ENCODE measurements around the gene PAPLN. TPM values are rescaled to one million over a fixed set of nuclear protein-coding genes. Genes with fewer than 3 reads are reported as not detected.

The PAPLN gene
- total and polyA plus RNA-seq, 2 of the 8 experiments (the other 6 are each of a cell fraction or from before 2014, with no cell fraction given) = 14.8 to 25.6 TPM

DNA sequence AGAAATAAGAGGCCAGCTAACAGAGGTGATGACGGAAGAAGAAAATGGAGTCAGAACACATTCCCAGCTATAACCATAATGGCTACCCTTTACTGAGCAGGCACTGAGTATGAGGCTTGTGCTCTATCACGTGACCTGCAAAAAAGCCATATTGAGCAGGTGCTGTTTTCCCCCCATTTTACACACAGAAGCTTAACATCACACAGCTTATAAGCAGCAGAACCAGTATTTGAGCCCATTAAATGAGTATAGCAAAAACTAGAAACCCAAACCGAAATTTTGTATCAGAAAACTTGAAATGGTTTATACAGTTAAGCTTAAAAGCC, 28.4 kb downstream of the PAPLN start:
- CTCF ChIA-PET (ENCODE audit: partially characterized antibody) = interaction anchor here (0.6 to 5.1 kb wide), 11 partner anchors 12 to 556 kb away, joined by 3 to 46 read pairs (median 4); no protein-coding TSS in a partner anchor

More for the DNA sequence above, 28.4 kb downstream of the PAPLN start:
- Histone ChIP-seq H3K14ac (ENCODE audit: insufficient read length) (no peak overlapping the region), H2BK12ac (ENCODE audit: low read depth, low read length) (no peak overlapping the region), H3K27ac (ENCODE audit: low read depth, low read length) (no peak overlapping the region), H4K20me1 (replicated peaks in 1 of 2; ENCODE audit: control insufficient read depth in 1 of 2, insufficient read depth in 2 of 2, low read length in 2 of 2) (peaks cover 0 to 2% of the 10 kb centered on the region in 2 experiments), H3K36me3 (ENCODE audit: control insufficient read depth in 2 of 4, insufficient read depth in 4 of 4, low read length in 3 of 4) (peaks cover 3 to 28% (median 11%) of the 10 kb centered on the region in 4 experiments; a peak in 7 of 8 replicates), H3K79me2 (ENCODE audit: control insufficient read depth in 1 of 2, insufficient read depth in 2 of 2, low read length in 2 of 2) (no peaks in the 10 kb centered on the region), H2BK15ac (ENCODE audit: low read length) (no peak overlapping the region), H3K4ac (replicated peaks; ENCODE audit: insufficient read length, low read depth, low read length) (no peak overlapping the region), H2AK5ac (ENCODE audit: low read depth, low read length) (no peak overlapping the region), H2AFZ (ENCODE audit: low read length) (no peak overlapping the region), H4K91ac (replicated peaks; ENCODE audit: insufficient read length, low read length) (no peak overlapping the region), H3K23me2 (ENCODE audit: low read depth, low read length) (no peaks in the 10 kb centered on the region; the same call in 1 of the 2 replicates), H2BK20ac (ENCODE audit: low read length) (no peak overlapping the region), H3K4me1 (replicated peaks in 1 of 4; ENCODE audit: control insufficient read depth in 3 of 4, insufficient read depth in 4 of 4, low read length in 3 of 4) (peaks cover 0 to 6% (median 3%) of the 10 kb centered on the region in 4 experiments; a peak in 5 of 7 replicates), H3K79me1 (ENCODE audit: low read depth, low read length) (no peaks in the 10 kb centered on the region), H3K9ac (replicated peaks in 1 of 4; ENCODE audit: extremely low read depth in 1 of 4, low read depth in 3 of 4, low read length in 3 of 4) (no peak overlapping the region), H2BK5ac (ENCODE audit: low read depth, low read length) (no peak overlapping the region), H2BK120ac (replicated peaks; ENCODE audit: low read depth, low read length) (no peak overlapping the region), H4K8ac (ENCODE audit: extremely low read depth, insufficient read depth, low read length) (no peak overlapping the region), H3K56ac (replicated peaks; ENCODE audit: insufficient read length, low read depth, low read length) (no peak overlapping the region), H3K27me3 (replicated peaks in 1 of 4; ENCODE audit: control insufficient read depth in 3 of 4, extremely low read depth in 1 of 4, insufficient read depth in 3 of 4, low read length in 3 of 4) (peaks cover 0 to 1% (median 0%) of the 10 kb centered on the region in 4 experiments; a peak in 1 of 7 replicates), H3K18ac (ENCODE audit: extremely low read depth, low read length) (no peak overlapping the region), H3K9me3 (ENCODE audit: insufficient read depth in 2 of 2, low read depth in 1 of 2, low read length in 1 of 2) (no peaks in the 10 kb centered on the region), H3K4me3 (ENCODE audit: extremely low read depth in 1 of 4, insufficient read depth in 2 of 4, low read depth in 3 of 4, low read length in 4 of 4) (no peak overlapping the region), H3K23ac (ENCODE audit: insufficient read length) (no peak overlapping the region), H4K5ac (ENCODE audit: insufficient read length, low read depth, low read length) (no peak overlapping the region), H3K4me2 (ENCODE audit: insufficient read depth in 1 of 2, low read depth in 2 of 2, low read length in 2 of 2) (no peak overlapping the region)
- DNase-seq (ENCODE audit: low read depth in 1 of 2, low spot score in 2 of 2) (no peak), FAIRE-seq (no peak)
- POLR2A ChIA-PET (ENCODE audit: partially characterized antibody) = interaction anchor here (0.7 to 3.8 kb wide), 8 partner anchors 9 to 42 kb away, joined by 3 to 21 read pairs (median 5); no protein-coding TSS in a partner anchor
- TF ChIP-seq YY1 (IDR thresholded peaks at IDR 0.05; ENCODE audit: low read depth, low read length) (0 out of 2 replicates have a peak, but pooled peaks have one; percentile 24), TAF1 (IDR thresholded peaks at IDR 0.05; ENCODE audit: low read depth, low read length) (no peak), SRF (IDR thresholded peaks at IDR 0.05; ENCODE audit: low read depth, low read length) (no peak), JUN (IDR thresholded peaks at IDR 0.05; ENCODE audit: low read depth, low read length) (no peak)
- TF ChIP-seq, protein P1, sequence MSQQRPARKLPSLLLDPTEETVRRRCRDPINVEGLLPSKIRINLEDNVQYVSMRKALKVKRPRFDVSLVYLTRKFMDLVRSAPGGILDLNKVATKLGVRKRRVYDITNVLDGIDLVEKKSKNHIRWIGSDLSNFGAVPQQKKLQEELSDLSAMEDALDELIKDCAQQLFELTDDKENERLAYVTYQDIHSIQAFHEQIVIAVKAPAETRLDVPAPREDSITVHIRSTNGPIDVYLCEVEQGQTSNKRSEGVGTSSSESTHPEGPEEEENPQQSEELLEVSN (IDR thresholded peaks at IDR 0.05) = peak; percentile 19; the same call in 1 of the 2 replicates
- 92% methylated on average over 3 of the region's 3 CpGs; no CpG with 5 or more reads in 1 of the 2 experiments for WGBS, 2 experiments (ENCODE audit: extremely low coverage in 1 of 2, insufficient coverage in 1 of 2, insufficient read length in 1 of 2, insufficient replicate concordance in 2 of 2, low coverage in 1 of 2, low lambda C conversion rate in 2 of 2, missing lambda C conversion rate in 1 of 2)

Data from H1 (cell line).